GM21529 (cell line): ENCODE data around the gene AQP12B.

ENCODE experiments used
- ATAC-seq: cut with Tn5 transposase; IDR thresholded peaks from one replicate; pipeline ENCODE4 v1.9.1; 2021; ENCODE audit not compliant: unreplicated experiment

The AQP12B gene

GRCh38 chr2:240718896-240719490, 36.3 kb upstream of the AQP12B start:
- no peak for ATAC-seq

- ATAC-seq, result no peak
Observed at GRCh38 chr2:240717681-240718581, 35.2 kb upstream of the AQP12B start.

GRCh38 chr2:240717181-240717641, 34.5 kb upstream of the AQP12B start:
- no peak for ATAC-seq

- ATAC-seq, result no peak
Observed at GRCh38 chr2:240716130-240716798, 33.6 kb upstream of the AQP12B start.

DNA sequence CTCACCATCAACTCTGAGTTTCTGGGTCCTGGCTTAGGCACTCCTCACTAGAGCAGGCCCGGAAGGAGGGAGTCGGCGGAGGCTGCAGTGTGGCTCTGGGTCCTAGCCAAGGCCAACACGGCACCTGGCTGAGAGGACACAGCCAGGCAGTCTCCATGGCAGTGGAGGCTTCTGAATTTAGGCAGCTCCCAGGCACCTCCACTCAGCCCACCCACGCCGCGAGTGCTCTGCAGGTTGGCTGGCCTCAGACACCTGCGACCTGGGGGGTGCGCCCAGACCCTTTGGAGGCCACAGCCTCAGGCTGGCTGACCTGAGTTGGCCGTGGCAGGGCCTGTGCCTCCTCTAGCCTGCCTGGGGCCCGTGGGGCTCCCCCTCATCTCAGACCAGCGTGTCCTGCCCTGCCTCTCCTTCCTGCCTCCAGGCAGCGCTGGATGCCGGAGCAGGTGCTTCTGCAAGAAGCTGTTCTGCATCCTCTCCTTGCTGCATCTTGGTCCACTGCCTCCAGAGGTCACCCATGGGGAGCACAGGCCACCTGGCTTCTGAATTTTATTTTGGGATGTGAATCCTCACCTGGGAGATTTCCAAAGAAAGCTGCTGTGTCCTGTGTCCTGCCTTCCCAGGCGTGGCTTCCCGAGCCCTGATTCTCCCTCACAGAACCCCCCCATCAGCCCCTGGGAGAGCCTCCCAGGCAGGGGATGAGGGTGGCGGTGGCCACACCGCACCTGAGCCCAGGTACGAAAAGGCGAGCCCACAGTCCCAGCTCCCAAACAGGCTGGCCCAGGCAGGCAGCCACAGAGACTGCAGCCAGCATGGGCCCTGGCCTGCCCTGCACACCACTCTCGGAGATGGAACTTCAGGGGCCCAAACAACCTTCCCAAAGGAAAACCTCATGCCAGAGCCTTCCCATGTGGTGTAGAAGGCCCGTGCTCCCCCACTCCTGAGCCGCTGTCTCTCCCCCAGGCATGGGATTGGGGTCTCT, 32.4 kb upstream of the AQP12B start:
- ATAC-seq, result no peak

GRCh38 chr2:240713928-240714746, 31.5 kb upstream of the AQP12B start:
- ATAC-seq, result no peak

DNA sequence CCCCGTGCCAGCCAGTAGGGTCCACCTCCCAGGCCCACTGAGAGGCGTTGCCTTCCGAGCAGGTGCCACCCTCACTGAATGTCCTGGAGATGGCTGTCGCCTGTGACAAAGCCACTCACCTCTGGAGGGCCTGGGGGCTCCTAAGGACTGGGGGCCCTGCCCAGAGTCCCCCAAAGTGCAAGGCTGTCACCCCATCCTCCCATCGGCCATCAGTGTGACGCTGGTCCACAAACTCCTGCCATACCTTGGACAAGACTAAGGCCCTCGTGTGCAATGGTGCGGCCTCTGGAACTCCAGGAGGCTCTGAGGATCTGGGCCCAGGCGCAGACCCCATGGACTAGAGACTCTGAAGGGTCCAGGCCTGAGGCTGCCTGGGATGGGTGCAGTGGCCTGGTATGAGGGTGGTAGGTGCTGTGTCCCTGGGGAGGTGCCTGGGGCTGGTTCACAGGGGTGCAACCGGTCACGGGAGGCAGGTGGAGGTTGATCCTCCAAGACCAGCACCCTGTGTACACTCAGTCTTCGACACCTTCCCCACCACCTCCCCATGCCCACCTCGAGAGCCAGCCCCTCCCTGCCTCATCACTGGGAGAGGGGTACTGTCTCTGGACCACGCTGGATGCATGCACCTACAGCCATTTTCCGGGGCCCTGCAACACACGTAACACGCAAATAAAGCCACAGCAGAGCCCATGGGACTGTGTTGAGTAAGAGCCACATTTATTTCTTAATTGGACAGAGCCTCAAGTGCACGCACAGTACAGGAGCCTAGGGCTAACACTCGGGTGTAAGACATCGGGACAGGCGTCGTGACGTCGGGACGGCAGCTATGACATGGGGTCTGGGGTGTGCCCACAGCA, 30.6 kb upstream of the AQP12B start:
- no peak for ATAC-seq

DNA sequence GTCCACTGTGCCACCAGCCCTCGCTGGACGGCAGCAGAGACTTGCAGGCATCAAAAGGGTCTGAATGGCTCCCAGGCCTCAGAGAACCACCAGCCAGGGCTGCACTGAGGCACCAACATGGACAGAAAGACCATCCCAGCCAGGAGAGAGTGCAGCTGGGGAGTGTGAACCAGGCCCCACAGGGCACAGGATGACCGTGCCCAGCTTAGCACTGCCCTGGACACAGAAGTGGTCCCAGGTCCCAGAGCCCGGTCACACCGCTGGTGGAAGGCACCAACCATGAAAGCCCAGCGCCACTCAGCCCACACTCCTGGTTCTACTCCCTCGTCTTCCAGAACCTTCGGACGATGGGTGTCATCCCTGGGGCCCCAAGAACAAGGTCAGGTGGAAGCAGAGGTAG, 29.4 kb upstream of the AQP12B start:
- no peak for ATAC-seq

GRCh38 chr2:240711701-240712100, 29.0 kb upstream of the AQP12B start:
- no peak for ATAC-seq

GRCh38 chr2:240711296-240711695, 28.6 kb upstream of the AQP12B start:
- ATAC-seq, result no peak

GRCh38 chr2:240708457-240708856, 25.8 kb upstream of the AQP12B start:
- ATAC-seq, result no peak

- ATAC-seq, result no peak
Observed at GRCh38 chr2:240707821-240708220, 25.1 kb upstream of the AQP12B start.

- no peak for ATAC-seq
Observed at GRCh38 chr2:240707043-240707756, 24.5 kb upstream of the AQP12B start.

- no peak for ATAC-seq
Observed at GRCh38 chr2:240705204-240705791, 22.6 kb upstream of the AQP12B start.

GRCh38 chr2:240704651-240705050, 22.0 kb upstream of the AQP12B start:
- no peak for ATAC-seq

GRCh38 chr2:240703417-240704341, 21.0 kb upstream of the AQP12B start:
- no peak for ATAC-seq

GRCh38 chr2:240702640-240703011, 19.9 kb upstream of the AQP12B start:
- ATAC-seq, result no peak
